Measurements from ENCODE around the gene WWP2. TPM values are rescaled to one million over a fixed set of nuclear protein-coding genes. Genes with fewer than 3 reads are reported as not detected.

WWP2 gene
- total RNA-seq, 2 donors from 2014 or later, result 34.8 to 78.8 TPM

DNA sequence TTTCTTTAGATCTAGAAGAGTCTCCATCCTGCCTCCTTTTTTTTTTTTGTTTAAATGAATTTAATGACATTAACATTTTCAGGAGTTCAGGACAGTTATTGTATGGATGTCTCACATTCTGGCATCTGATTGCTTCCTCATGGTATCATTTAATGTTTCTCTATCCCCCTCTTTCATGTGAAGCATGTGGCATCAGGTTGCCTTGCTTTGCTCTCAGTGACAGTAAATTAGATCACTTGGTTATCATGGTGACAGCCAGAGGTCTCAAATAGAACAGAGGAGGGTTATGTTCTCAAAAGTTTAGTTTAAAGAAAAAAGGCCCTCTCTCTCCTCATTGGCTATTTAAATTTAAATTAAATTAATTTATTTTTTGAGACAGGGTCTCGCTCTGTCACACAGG is 74.1 kb downstream of the WWP2 start:
- intact Hi-C loops (cut with DNase I), result no loop called here
- WGBS, 2 donors, result 89 to 100% methylated on average over 1 of the region's 1 CpG
- Histone ChIP-seq H3K27ac (peak overlapping the region in 2 of 4 donors; percentile 78 to 79), H3K4me3 (no peak overlapping the region), H3K9me3 (no peaks in the 10 kb centered on the region), H3K36me3 (replicated peaks in 1 of 2; ENCODE audit: insufficient read depth in 1 of 2, low read depth in 2 of 2) (no peaks in the 10 kb centered on the region), H3K27me3 (no peaks in the 10 kb centered on the region), H3K4me1 (peaks cover 87% of the 10 kb centered on the region)
- no peak for TF ChIP-seq POLR2A (IDR thresholded peaks at IDR 0.05)
- TF ChIP-seq, protein P1, sequence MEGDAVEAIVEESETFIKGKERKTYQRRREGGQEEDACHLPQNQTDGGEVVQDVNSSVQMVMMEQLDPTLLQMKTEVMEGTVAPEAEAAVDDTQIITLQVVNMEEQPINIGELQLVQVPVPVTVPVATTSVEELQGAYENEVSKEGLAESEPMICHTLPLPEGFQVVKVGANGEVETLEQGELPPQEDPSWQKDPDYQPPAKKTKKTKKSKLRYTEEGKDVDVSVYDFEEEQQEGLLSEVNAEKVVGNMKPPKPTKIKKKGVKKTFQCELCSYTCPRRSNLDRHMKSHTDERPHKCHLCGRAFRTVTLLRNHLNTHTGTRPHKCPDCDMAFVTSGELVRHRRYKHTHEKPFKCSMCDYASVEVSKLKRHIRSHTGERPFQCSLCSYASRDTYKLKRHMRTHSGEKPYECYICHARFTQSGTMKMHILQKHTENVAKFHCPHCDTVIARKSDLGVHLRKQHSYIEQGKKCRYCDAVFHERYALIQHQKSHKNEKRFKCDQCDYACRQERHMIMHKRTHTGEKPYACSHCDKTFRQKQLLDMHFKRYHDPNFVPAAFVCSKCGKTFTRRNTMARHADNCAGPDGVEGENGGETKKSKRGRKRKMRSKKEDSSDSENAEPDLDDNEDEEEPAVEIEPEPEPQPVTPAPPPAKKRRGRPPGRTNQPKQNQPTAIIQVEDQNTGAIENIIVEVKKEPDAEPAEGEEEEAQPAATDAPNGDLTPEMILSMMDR (IDR thresholded peaks at IDR 0.05), result no peak
- no peak for DNase-seq
- ATAC-seq, result no peak

DNA sequence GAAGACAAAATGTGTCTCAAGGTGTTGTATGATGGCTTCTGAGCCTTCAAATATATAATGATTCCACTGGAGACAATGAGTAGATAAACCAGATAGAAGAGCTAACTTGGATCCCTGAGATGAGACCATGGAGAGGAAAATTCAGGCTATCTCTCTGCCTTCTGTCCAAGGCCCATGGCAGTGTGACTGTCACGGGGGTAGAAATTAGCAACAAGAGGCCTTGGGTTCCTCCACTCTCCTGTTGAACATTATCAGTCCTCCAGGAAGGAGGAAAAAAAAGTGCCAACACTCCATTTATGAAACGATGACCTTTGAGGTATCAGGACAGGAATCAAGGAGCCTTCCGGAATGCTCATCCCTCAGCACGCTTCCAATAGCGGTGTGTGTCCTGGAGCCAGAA is 75.2 kb downstream of the WWP2 start:
- H3K4me1 ChIP-seq, result peaks cover 79% of the 10 kb centered on the region
- WGBS, 2 donors, result 82 to 92% methylated on average over 5 of the region's 5 CpGs
- H3K36me3 ChIP-seq (replicated peaks in 1 of 2; ENCODE audit: insufficient read depth in 1 of 2, low read depth in 2 of 2), result no peaks in the 10 kb centered on the region
- no peaks in the 10 kb centered on the region for H3K9me3 ChIP-seq
- no peak for ATAC-seq
- no peak for DNase-seq
- peak overlapping the region; percentile 15 to 79 (median 78) for H3K27ac ChIP-seq
- TF ChIP-seq, protein P1 (IDR thresholded peaks at IDR 0.05), result no peak
- no peak for TF ChIP-seq POLR2A (IDR thresholded peaks at IDR 0.05)
- intact Hi-C loops (cut with DNase I), result no loop called here
- H3K4me3 ChIP-seq, result no peak overlapping the region
- no peaks in the 10 kb centered on the region for H3K27me3 ChIP-seq

DNA sequence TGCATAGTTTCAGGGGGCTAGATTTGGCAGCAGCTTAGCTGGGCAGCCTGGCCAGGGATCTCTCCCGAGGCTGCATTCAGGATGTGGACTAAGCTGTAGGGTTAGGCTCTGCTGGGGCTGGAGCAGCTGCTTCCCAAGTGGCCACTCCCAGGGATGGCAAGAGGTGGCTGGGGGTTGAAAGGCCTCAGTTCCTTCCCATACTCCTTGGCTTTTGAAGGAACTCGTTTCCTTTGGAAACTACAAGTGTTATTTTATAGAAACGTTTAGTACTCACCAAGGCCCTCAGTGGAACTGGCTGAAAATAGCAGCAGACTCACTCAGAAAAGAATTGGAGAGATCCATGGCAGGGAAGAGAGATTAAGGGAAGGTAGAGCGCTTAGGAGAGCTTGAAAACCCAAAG is 76.4 kb downstream of the WWP2 start:
- intact Hi-C loops (cut with DNase I), result no loop called here
- H3K27me3 ChIP-seq, result no peaks in the 10 kb centered on the region
- no peaks in the 10 kb centered on the region for H3K9me3 ChIP-seq
- TF ChIP-seq, protein P1 (IDR thresholded peaks at IDR 0.05), result peak in 4 of 7 experiments; percentile 18 to 50 (median 30)
- no peak for TF ChIP-seq POLR2A (IDR thresholded peaks at IDR 0.05)
- no peak overlapping the region for H3K4me3 ChIP-seq
- ATAC-seq (peak; percentile 36), DNase-seq (peak; percentile 56 to 74 (median 68))
- H3K4me1 ChIP-seq, result peaks cover 69% of the 10 kb centered on the region
- no peaks in the 10 kb centered on the region for H3K36me3 ChIP-seq (replicated peaks in 1 of 2; ENCODE audit: insufficient read depth in 1 of 2, low read depth in 2 of 2)
- peak overlapping the region; percentile 74 to 79 (median 78) for H3K27ac ChIP-seq
- WGBS, 2 donors, result 36 to 37% methylated on average over 4 of the region's 4 CpGs

DNA sequence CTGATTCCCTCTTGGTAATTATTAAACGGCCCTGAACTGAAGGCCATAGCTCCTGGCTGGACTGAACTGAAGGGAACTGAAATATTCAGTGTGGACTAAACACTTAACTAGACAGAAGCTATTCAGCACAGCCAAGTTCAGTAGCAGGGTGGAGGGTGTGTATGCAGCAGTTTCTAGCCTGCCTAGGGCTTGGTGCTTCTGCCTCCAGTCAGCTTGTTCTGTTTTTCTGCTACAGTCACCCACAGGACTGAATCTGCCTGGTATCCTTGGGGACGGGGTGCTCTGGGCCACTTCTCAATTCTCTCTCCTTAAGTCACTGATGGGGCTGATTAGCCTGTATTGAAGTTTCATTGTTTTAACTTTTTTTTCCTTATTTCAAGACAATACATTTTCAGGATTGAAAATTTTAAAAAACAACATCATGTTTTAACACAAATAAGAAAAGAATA is 77.1 kb downstream of the WWP2 start:
- Histone ChIP-seq H3K9me3 (no peaks in the 10 kb centered on the region), H3K36me3 (replicated peaks in 1 of 2; ENCODE audit: insufficient read depth in 1 of 2, low read depth in 2 of 2) (no peaks in the 10 kb centered on the region), H3K27ac (peak overlapping the region; percentile 74 to 79 (median 78)), H3K4me3 (no peak overlapping the region), H3K27me3 (no peaks in the 10 kb centered on the region), H3K4me1 (peaks cover 69% of the 10 kb centered on the region)
- intact Hi-C loops (cut with DNase I), result no loop called here
- peak in 3 of 4 donors; percentile 52 to 60 (median 56) for DNase-seq
- WGBS, 2 donors, result 4 to 20% methylated on average over 2 of the region's 2 CpGs
- ATAC-seq, result peak; percentile 57
- TF ChIP-seq POLR2A (IDR thresholded peaks at IDR 0.05), result peak in 2 of 3 donors; percentile 23 to 42
- TF ChIP-seq, protein P1 (IDR thresholded peaks at IDR 0.05), result no peak

DNA sequence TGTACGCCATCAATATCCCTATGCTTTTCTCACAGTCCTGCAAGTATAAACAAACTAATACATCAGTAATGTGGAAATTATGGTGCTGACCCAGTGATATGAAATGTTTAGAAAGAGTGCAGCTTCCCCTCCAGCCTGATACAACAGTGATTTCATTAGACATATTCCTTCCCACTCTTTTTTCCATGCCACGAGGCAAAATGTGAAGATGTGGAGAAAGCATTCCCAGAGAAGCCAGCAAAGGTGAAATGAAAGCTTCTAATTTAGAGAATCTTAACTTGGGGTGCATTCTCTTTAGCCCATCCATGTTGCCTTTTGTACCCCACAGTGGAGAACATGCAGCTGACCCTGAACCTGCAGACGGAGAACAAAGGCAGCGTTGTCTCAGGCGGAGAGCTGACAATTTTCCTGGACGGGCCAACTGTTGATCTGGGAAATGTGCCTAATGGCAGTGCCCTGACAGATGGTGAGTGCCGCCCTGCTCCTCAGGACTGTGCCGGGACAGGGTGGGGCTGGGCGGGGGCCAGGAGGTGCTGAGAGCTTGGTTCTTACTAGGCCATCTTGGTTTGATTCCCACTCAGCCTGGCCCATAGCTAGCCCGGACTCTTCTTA is 77.8 kb downstream of the WWP2 start:
- TF ChIP-seq, protein P1 (IDR thresholded peaks at IDR 0.05), result no peak
- no peak for TF ChIP-seq POLR2A (IDR thresholded peaks at IDR 0.05)
- Histone ChIP-seq H3K36me3 (replicated peaks in 1 of 2; ENCODE audit: insufficient read depth in 1 of 2, low read depth in 2 of 2) (no peaks in the 10 kb centered on the region), H3K27ac (peak overlapping the region; percentile 74 to 79 (median 78)), H3K9me3 (no peaks in the 10 kb centered on the region), H3K27me3 (no peaks in the 10 kb centered on the region), H3K4me3 (no peak overlapping the region), H3K4me1 (peaks cover 69% of the 10 kb centered on the region)
- 18 to 19% methylated on average over 3 to 10 of the region's 10 CpGs for WGBS, 2 donors
- DNase-seq, result peak; percentile 82 to 90 (median 86)
- intact Hi-C loops (cut with DNase I), result no loop called here
- ATAC-seq, result peak; percentile 89

Measured in body of pancreas (tissue), 4 donors.